HG03442 (cell line): ENCODE results near the gene CTXN2.

Experiments
- ATAC-seq: cut with Tn5 transposase; IDR thresholded peaks from one replicate; pipeline ENCODE4 v1.9.1; 2021; ENCODE audit warnings: mild to moderate bottlenecking, moderate library complexity; ENCODE audit not compliant: unreplicated experiment

The CTXN2 gene

DNA sequence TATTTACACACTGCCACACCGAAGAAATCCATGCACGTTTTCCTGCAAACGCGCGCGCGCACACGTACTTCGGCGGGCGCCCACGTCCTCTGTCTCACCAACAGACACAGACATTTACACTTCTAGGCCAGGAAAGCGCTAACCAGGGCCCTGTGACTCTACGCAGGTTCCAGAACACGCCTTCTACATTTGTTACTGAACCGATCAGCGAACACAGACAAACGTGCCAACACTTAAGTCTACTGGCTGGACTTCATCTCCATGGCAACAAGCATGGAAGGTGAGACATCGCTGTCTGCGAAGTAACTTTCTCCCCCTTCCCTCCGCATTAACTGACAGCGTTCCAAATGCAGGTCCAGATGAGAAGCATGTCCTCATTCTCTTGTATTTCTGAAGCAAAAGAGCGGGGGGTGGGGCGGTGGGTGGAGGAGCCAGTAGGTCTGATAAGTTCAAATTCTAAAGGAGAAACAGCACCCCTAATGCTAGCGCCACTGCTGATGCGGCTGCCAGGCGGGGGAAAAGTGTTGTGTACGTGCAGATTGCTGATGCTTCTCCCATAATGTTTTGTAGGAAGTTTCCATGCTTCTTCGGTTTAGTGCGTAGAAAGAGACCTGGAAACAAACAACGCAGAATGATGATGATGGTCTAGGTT lies at the start of gene CTXN2:
Gene CTXN2 (plus strand): TSS at position 92 of the 652 bp plus-strand sequence. CDS start 9,636 bp downstream, outside the sequence.
- ATAC-seq: no peak

DNA sequence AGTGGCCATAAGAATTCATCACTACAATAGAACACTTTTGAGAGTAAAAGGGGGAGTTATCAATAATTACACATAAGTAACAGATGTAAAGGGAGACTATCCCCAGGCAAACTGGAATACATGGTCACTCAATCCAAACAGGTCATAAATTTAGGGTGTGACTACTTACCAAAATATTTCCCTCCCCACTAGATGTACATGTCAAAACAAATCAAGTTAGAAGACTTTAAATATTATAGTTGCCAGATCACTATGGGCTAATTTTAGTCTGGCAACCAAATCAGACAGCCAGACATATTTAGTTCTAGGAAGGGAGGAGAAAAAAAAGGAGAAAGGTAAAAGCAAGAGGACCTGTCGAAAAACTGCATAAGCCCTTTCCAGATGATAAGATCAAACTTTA lies 47.6 kb upstream of the CTXN2 start:
- ATAC-seq: no peak

DNA sequence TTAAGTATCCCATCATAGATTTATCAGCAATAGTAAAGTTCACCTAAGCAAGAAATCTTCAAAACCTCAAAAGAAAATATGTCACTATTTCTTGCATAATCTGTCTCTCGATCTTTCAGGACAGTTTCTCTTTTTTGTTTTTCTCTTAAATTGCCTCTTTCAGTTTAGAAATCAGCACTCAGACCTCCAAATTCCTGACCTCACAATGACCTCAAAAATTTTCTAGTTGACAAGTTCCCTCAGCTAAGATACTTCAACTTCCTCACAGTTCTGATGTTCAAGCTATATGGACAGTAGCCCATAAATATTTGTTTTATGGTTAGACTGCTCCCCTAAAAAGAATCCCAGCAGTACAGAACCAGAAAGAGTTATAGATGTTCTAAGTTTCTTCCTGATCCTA lies 46.6 kb upstream of the CTXN2 start:
- ATAC-seq: no peak

DNA sequence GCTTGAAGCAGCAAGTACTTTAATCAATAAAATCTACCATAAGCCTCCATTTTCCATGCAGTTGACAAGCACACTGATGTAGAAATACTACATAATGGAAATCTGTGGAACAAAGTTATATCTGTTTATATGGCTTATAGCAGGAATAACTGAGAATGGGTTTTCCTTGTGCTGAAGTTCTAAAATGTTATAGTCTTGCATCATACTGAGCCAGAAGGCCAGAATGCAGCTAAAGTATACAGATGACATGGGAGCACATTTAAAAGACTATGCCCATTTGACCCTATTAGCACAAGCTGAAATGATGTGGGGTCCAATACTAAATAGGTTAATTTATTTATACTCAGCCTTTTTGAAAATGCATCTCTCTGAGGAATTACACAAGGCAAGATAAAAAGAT lies 45.5 kb upstream of the CTXN2 start:
- ATAC-seq: no peak

DNA sequence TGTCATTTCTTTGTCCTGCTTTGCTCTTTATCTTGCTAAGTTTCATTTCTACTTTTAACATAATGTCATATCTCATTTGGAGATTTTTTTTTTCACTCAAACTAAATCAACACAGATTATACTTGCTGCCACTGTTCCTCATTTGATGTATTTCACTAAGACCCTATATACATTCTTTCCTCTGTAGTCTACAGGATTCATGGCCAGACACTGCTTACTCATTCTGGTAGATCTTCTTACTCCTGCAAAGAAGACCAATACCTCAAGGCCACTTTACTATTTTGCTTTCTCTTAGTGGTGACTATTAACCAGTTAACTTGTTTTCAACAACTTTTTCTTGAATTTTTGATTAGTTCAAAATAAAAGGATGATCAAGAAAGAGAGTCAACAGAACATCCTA lies 44.1 kb upstream of the CTXN2 start:
- no peak for ATAC-seq

DNA sequence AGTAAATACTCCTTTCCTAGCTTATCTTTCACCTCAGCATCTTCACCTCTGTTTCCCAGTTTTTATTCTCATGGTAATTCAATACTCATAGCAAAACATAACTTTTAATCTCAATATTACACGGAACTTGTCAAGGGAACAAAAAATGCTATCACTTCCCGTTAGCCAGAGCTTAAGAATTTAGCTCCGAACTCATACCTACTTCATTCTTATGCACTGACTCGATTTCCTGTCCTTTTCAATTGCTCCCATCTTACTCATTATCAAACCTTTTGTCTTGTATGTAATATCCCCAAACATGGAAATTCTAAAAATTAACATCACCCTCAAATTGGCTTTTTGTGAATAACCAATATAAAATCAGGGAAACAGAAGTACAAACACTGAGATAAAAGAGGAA lies 41.6 kb upstream of the CTXN2 start:
- ATAC-seq: no peak

DNA sequence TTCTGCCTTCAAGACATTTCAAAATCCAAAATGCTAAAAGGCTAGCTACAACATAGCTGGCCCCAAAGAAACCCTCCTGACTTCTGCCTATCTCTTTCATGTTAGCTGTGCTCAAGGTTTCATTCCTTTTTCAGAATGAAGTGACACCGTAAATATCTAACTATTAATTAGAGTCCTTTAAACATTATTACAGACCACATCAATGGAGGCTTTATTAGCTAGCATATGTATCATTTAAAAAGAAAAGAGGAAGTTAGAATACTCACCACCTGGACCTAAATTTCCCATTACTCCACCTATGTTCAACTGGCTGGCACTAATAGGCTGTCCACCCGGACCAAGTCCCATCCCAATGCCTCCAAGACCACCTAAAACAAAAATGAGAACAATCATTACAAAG lies 37.9 kb upstream of the CTXN2 start:
- ATAC-seq: no peak

DNA sequence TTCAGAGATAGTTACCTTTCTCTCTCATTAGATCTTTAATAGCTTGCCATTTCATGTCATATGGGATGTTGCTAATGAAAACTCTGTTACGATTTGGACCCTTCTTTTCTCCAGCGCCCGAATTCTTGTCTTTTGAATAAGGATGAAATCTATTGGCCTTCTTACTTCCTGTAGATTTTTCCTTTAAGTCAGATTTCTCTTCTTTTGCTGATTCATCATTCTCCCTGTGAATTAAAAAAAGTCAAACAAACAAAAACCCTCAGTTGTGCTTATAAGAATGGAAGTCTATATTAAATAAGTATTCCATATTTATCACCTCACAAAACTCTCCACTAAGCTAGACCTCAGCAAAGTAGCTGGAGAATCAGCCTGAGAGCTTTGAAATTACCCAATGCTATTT lies 22.8 kb upstream of the CTXN2 start:
- ATAC-seq: no peak

DNA sequence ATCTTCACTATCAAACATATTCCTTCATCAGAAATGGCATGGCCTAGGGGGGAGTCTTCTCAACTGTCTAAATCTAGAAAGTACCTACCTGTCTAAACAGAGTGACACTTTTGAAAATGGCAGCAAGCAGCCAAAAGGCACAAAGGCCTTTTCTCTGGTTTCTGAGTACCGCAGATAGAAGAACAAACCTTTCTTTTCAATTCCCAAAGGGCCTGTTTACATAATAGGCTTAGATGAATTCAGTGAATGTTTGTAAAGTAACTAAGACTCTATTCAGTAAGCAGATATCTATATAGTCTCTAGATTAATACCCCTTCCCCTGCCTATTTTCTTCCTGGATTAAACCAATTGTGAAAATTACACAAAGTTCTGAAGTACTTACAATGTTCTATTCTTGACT lies 20.5 kb upstream of the CTXN2 start:
- no peak for ATAC-seq

DNA sequence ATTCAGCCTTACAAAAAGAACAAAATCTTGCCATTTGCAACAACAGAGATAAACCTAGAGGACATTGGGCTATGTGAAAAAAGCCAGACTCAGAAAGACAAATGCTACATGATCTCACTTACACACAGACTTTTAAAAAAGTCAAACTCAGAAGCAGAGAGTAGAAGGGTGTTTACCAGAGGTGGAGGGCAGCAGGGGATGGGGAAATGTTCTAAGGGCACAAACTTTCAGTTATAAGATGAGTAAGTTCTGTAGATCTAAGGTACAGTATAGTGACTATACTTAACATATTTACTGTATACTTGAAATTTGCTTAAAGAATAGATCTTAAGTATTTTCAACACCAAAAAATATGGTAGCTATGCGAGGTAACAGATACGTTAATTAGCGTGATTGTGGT lies 16.3 kb upstream of the CTXN2 start:
- ATAC-seq: no peak

DNA sequence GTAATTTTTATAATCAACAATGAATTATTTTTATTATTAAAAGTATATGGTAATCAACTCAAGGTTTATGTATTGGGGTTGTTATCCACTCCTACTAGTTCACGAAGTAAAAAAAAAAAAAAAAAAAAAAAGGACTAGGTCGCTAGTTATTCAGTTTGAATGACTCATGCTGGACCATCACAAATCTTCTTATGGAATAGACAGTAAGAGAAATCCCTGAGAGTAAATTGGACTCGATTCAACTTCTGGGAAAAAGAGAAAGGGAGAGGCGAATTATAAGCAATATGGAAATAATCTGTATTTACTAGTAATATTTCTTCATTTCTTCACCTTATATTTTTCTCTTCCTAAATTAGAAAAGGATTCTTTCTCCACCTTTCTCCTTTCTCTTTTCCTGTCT lies 15.4 kb upstream of the CTXN2 start:
- ATAC-seq: no peak

DNA sequence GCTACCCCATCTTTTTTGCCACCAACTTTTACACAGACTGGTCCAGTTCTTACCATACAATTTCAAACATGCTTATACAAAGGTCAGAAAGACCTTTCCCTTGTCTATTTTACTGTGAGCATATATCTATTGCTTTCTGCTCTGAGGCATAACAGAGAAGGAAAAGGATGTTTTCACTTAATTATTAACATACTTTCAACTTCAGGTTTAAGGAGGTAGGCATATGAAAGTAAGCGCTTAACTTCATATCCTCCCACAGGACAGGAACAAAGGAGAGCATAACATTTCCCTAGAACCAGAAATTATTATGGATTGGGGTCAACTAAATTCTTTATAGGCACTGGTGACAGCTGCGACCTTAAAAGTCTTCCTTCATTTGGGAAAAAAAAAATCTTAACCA lies 14.5 kb upstream of the CTXN2 start:
- ATAC-seq: no peak

DNA sequence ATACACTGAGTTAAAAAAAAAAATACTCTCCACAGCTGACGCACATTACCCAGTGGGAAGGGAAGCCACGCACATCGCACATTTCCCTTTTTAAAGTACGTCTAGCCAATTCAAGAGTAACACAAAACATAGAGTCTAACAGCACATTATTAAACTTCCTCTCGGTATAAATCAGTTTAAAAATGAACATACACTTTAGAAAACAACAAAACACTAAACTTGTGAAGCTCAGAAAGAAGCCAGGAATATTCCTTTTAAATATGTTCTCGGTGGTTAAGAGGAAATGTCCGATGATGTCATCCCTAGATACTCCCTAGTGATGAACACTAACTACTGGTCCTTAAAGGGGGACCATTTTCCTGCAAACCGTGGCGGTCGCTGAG lies 14.1 kb upstream of the CTXN2 start:
- peak; percentile 68 for ATAC-seq

DNA sequence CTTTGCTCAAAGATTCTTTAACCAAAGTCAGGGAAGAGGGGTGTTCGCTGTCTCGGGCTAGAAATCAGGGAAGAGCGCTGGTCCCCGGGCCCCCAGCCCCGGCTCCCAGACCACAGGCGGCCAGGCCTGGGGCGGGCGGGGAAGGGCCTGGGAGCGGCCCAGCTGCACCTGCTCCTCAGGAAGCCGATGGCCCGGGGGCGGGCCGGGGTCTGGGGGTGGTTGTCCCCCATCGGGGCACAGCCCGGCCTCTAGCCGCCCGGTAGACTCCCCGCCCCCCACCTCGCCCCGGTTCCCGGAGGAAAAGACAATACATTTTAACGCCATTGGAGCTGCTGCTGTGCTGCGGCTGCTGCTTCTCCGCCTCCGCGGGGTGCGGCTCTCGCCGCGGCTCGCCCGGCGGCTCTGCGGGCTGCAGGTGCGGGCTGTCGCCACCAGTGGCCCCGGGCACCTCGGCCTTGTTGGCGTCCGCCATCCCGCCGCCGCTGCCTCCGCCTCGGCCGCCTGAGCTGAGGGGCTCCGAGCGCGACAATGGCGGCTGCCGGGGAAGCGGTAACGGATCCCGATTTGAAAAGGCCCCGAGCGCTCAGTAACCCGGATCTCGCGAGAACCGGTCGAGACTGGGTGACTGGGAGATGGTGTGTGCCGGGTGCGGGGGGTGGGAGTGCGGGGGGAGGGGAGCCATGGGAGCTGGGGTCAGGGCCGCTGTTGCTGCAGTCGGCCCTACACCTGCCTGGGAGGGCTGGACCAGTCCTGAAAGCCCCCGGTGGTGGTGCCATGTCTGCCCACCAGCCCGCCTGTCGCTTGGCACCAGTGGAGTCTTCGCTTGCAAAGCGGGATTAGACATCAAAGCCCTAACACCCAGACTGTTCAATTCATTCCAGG lies 13.5 kb upstream of the CTXN2 start, which contains the start of gene MYEF2:
Gene MYEF2 (minus strand): TSS at position 530 of the 882 bp plus-strand sequence. CDS start 58 bp downstream, at position 472.
- peak; percentile 79 for ATAC-seq

DNA sequence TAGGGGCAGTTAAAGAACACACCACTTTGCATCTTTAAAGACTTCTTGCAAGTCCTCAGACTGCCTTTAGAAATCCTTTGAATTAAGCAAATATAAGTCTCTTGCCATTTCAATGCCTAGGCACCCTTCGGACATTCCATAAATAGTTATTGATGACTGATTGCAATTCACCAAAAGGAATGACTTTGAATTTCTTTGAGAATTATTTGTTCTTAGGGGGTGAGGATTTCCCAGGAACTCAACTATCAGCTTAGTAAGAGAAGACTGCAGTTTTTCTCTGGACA lies 12.9 kb upstream of the CTXN2 start:
- no peak for ATAC-seq

DNA sequence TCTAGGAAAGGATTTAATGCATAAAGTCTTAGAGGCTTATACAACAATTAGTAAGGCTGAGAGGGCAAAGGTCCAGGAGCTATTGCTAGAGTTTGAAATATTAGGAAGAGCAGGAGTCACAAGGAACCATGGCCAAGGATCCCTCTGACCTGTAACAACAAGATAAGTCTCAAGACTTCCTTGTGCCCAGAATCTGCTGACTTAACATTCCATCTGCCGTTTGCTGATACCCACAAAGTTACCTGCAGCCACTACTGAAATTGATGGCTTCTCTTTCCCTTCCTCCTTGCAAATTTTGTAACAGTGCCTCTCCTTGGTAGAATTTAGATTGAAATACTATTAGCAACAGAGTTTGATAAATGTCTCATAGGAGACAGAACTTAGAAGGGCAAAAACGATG lies 8.7 kb upstream of the CTXN2 start:
- no peak for ATAC-seq

DNA sequence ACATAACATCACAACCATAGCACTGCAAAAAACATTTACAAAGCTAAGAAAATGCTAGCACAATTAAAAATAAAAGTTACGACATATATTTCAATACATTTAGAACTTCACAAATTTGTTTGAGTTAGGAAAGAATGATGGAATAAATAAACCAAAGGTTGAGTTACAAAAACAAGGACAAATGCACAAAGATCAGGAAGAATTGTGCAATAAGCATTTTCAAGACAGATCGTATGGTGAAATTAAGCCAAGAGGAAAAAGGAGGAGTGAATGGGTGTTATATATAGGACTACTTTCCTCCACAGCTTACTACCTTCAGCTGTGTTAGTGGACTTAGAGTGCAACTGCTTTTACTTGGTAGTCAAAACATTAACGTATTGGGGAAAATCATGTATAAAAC lies 5.9 kb upstream of the CTXN2 start:
- ATAC-seq: no peak

DNA sequence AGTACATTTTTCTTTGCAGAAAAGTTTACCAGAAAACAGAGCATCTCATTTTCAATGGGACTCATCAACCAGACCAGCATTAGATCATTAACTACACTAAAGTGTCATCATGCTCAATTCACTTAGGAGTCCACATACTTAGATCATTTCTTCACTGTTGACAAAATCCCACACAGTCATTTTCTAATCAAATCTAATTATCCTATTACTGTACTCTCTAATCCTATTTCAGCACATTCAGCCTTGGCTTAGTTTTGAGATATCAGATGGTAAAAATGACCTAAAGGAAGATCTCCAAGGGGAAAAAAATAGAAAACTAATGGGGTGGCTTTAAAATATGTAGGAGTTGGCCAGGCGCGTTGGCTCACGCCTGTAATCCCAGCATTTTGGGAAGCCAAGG lies 5.2 kb upstream of the CTXN2 start:
- ATAC-seq: no peak

DNA sequence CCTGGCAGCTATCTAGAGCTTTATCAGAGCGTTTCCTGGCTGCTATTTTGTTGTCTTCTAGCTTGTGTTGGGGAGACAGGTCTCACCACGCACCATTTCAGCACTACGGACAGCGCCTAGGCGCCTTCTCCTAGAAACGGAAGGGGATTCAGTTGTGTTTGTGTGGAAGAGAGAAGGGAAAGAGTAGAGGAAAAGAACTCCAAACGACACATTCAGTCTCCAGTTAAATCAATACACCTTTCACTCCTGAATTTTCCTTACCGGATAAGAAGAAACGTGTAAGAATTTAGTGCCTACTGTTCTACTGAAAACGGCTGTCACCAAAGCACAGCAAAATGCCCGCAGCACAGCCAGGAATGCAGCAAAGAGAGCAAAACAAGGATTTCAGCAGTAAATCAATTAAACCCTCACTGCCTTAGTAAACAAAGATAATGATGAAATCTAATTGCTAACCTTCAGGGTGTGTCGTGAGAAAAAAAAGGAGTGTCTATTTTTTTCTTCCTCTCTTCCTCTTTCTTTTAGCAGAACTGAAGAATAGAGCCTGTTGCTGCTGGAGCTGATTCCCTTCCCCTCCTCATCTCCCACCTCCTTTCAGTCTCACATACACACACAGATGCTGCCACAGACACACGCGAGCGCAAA lies 412 bp upstream of the CTXN2 start:
- ATAC-seq: no peak

DNA sequence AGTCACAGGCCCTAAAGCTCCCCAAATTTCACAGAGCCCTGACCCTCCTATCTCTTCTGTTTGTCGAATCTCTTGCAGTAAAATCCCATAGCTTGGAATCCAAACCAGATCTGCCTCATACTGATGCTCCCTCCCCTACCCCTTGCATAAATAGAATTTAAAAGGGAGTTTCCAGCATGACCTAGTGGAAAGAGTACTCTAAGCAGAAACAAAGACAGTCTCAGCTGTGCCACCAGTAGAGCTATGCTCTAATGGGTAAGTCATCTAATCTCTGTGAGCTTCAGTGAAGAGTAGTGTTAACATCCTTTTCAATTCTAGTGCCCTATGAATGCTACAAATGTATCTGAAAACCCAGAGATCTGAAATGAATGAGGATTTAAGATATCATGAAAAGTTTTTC lies 10.6 kb downstream of the CTXN2 start:
- ATAC-seq: no peak

DNA sequence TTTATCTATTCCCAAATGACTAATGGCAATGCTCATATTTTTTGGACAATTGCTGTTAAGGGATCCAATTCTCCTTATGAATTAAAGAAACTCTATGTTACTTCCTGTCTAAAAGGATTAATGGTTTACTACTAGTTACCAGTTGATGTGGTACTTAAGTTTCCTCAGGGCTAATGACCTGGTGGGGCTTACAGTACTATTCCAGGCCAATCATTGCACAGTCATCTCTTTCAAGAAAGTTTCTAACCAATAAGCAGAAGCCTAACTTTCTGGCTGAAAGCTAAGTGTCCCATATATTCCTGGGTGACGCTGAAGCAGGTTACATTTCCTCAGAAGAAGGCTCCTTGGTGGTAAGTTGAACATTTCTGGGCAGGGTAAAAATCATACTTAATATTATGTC lies 14.5 kb downstream of the CTXN2 start, which contains the start of gene SLC12A1:
Gene SLC12A1 (plus strand): TSS at position 322 of the 400 bp plus-strand sequence. CDS start 1,418 bp downstream, outside the sequence.
- ATAC-seq: no peak

DNA sequence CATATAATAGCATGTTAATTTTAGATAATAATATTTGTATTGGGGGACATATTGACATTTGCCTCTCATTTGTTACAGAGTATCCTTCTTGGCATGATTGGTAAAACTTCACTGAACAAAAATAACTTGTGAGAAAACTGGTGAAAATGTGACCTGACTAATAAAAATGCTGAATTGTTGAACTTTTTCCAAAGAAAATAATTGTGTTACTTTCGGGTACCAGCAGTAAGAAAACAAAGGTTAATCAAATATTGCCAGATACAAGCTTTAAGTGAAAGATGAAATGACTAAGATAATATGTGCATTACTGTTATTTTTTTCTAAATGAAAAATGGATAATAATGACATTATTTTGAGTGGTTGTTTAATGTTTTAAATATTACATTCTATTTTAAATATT lies 29.8 kb downstream of the CTXN2 start:
- ATAC-seq: no peak
